ENCODE results near the gene NPRL2.

Gene NPRL2

GRCh38 chr3:50373146-50374051, 22.8 kb upstream of the NPRL2 start:
- DNase-seq (ENCODE audit: low spot score), result no peak

GRCh38 chr3:50372349-50372748, 21.8 kb upstream of the NPRL2 start:
- DNase-seq (ENCODE audit: low spot score), result no peak

DNA sequence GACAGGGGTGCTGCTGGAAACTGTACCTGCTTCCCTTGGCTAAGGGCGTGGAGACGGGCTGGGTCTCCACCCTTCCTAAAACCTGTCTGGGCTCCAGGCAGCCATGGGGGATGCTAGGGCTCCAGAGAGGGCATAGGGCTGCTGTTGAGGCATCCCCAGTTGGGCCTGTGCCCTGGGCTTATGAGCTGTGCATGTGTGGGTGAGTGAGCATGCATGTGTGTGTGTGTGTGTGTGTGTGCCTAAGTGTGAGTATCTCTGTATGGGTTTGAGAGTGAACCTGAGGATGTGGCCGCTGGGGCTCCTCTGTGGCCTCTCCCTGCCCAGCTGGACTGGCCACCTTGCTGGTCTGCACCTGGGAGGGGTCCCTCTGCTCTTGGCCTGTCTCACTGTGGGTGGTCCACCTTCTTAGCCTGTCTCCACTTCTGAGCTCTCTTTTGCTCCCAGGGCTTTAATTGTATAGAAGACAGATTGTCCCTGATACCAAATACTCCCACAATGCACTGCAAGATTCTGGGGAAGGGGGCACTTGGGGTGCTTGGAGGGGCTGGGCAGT, 20.6 kb upstream of the NPRL2 start:
- DNase-seq (ENCODE audit: low spot score), result no peak

DNA sequence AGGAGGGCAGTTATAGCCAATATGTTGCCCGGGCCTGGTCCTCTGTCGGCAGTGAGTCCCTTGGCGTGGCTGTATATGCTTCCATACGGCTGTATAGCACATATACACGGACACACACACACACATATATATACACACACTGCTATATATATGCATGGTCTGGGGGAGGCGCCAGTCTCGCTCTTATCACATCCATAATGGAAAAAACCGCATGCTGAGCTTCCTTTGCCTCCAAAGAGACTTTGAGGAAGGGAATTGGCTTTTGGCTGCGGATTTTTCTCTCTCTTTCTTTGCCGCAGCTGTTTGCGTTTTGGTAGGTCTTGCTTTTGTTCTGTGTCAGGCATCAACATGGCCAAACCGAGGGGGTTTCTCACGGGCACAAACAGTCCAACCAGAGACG, 20.0 kb upstream of the NPRL2 start:
- DNase-seq (ENCODE audit: low spot score), result no peak

DNA sequence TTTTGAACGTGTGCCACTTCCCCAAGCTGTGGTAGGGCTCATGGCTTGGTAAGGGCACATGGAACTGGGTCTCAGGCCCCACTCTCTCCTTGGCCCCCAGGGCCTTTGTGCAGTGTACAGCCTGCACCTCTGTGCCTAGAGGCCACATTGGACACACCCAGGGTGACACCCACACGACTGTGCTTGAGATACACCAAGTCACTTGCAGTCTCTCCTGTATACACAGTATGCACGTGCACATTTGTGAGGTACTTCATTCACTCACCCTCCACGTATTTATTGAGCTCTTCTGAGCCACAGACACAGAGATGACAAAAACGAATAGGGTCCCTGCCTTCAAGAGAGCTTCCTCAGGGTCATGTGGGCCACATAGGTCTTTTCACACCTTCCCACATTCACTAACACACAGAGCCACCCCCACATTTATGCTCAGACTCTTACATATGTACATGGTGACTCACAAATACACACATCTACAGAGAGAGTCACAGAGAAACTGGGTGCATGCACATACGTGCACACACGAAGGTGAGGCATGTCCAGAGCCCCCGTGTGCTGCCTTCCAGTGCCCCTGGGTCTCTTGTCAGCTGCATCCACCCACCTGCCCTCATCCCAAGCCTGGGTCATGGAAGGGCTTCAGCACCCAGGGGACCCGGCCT, 18.6 kb upstream of the NPRL2 start:
- no peak for DNase-seq (ENCODE audit: low spot score)

- no peak for DNase-seq (ENCODE audit: low spot score)
These were observed 15.3 kb upstream of the NPRL2 start for GRCh38 chr3:50365842-50366220.

- peak; percentile 94 for DNase-seq (ENCODE audit: low spot score)
These were observed 14.7 kb upstream of the NPRL2 start for GRCh38 chr3:50365080-50365841.

GRCh38 chr3:50364573-50365079, 14.1 kb upstream of the NPRL2 start:
- no peak for DNase-seq (ENCODE audit: low spot score)

DNA sequence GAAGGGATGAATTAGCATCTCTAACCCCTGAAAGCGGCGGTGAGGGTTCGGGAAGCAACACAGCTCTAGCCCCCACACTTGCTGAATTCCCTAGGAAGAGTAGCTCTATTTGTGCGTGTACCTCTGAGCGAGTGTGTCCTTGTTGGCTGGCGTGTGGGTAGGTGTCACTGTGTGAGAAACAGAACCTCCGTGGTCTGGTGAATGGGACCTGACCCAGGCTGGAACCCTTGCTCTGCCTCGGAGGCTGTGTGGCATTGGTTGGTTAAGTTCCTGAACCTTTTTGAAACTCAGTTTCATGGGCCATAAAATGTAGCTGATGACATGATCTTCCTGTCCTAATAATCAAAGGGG, 9.2 kb upstream of the NPRL2 start:
- no peak for DNase-seq (ENCODE audit: low spot score)

GRCh38 chr3:50358911-50359759, 8.6 kb upstream of the NPRL2 start, which contains the start of gene TMEM115:
TSS of gene TMEM115 (minus strand) at chr3:50359521. CDS start at chr3:50359063, 458 bp downstream.
- DNase-seq (ENCODE audit: low spot score), result peak; percentile 99

- DNase-seq (ENCODE audit: low spot score), result no peak
These were observed 7.9 kb upstream of the NPRL2 start for GRCh38 chr3:50358355-50358910.

DNA sequence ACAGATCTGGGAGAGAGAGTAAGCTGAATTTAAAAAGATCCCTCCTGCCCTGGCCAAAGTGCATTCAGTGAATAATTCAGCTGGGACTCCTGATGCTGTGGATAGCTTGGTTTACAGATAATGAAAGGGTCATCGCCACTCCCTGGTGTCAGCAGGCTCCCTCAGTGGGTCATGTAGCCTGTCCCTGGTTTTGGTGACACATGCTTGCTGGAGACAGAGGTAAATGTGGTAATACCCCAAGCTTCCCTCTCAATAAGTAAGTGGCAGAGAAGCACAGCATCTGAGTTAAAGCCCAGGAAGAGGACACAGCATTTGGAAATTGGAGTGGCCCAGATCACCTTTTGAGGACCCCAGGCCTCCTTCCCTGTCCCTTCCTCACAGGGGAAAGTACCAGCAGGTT, 6.9 kb upstream of the NPRL2 start:
- DNase-seq (ENCODE audit: low spot score), result no peak

- DNase-seq (ENCODE audit: low spot score), result no peak
These were observed 6.0 kb upstream of the NPRL2 start for GRCh38 chr3:50356553-50356952.

GRCh38 chr3:50355829-50356552, 5.4 kb upstream of the NPRL2 start:
- no peak for DNase-seq (ENCODE audit: low spot score)

- DNase-seq (ENCODE audit: low spot score), result no peak
These were observed 4.3 kb upstream of the NPRL2 start for GRCh38 chr3:50354850-50355249.

- DNase-seq (ENCODE audit: low spot score), result no peak
These were observed 3.7 kb upstream of the NPRL2 start for GRCh38 chr3:50354186-50354764.

- no peak for DNase-seq (ENCODE audit: low spot score)
These were observed 2.9 kb upstream of the NPRL2 start for GRCh38 chr3:50353245-50354004.

DNA sequence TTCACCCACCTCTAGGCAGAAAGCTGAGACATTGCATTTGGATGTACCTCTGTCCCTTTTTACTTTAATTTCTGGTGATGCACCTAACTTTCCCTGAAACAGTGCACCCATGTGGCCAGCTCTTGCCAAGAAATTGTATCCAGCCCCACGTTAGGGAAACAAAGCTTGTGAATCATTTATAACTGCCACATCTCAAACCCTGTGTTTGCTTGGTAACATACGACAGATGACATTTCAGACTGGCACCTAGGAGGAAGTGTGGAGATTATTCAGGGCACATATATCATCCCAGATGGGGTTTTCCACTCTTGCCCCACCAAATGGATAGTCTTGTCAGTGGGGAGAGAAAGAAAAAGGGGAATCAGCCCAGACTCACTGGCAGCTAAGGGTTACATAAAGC, 2.2 kb upstream of the NPRL2 start:
- no peak for DNase-seq (ENCODE audit: low spot score)

DNA sequence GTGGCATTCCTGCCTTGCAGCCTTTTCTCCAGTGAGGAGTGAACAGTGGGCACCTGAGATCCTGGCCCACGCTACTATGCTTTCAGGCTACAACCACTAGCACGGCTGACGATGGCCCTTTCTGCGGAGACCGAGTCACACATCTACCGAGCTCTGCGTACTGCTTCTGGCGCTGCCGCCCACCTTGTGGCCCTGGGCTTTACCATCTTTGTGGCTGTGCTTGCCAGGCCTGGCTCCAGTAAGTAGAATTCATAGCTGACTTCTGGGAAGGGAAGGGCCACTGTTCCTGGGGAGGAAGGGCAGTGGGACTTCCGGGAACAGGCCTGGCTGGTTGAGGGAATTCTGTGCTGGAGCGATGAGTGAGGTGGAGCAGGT, 735 bp upstream of the NPRL2 start:
- no peak for DNase-seq (ENCODE audit: low spot score)

All from activated CD4-positive, alpha-beta T cell treated with anti-CD3 and anti-CD28 coated beads, Interleukin-2, Interleukin-4, amounts not matched to agents 100 ng/mL and 50 ng/mL, durations not matched to agents 16 hours and 8 hours (primary cell).